Renal pelvis (tissue), 4 donors: ENCODE data around the gene KCTD13. TPM values are rescaled to one million over a fixed set of nuclear protein-coding genes. Genes with fewer than 3 reads are reported as not detected.
"Not testable (repeated sequence)": the region's sequence is repeated elsewhere in the genome, so short reads cannot be mapped to it uniquely, and the experiment has no call there.

Source experiments
- DNase-seq: peaks from one replicate; pipeline ENCODE4 v3.0.0-alpha.2; 2013
- polyA plus RNA-seq, 3 donors: library from polyadenylated mRNA; unstranded; fragments of 120-200 nt; gene quantifications; one replicate each; pipeline ENCODE4 v1.2.1, GENCODE V29; 2013; ENCODE audit not compliant: insufficient read length in 3 of 3

Gene KCTD13
- polyA plus RNA-seq, 3 donors = 14.8 to 30.9 (median 29.4) TPM

- DNase-seq = not testable (repeated sequence)
Measured at GRCh38 chr16:29909851-29910250, 16.2 kb downstream of the KCTD13 start.

GRCh38 chr16:29909391-29909790 lies 16.6 kb downstream of the KCTD13 start:
- no peak for DNase-seq

DNA sequence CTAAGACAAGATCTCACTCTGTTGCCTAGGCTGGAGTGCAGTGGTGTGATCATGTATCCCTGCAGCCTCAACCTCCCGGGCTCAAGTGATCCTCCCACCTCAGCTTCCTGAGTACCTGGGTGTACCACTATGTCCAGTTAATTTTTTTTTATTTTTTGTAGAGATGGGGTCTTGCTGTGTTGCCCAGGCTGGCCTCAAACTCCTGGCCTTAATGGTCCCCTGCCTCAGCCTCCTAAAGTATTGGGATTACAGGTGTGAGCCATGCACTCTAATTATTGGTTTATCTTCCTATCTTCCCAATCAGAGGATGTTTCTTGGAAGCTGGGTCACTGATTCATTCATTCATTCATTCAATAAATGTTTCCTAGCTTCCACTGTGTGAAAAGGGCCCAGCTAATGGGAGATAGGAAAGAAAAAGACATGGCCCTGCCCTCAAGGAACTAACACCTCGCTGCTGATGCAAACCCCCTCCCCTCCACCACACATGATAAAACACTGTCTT lies 17.3 kb downstream of the KCTD13 start:
- no peak for DNase-seq

- DNase-seq = no peak
Measured at GRCh38 chr16:29907973-29908372, 18.1 kb downstream of the KCTD13 start.

DNA sequence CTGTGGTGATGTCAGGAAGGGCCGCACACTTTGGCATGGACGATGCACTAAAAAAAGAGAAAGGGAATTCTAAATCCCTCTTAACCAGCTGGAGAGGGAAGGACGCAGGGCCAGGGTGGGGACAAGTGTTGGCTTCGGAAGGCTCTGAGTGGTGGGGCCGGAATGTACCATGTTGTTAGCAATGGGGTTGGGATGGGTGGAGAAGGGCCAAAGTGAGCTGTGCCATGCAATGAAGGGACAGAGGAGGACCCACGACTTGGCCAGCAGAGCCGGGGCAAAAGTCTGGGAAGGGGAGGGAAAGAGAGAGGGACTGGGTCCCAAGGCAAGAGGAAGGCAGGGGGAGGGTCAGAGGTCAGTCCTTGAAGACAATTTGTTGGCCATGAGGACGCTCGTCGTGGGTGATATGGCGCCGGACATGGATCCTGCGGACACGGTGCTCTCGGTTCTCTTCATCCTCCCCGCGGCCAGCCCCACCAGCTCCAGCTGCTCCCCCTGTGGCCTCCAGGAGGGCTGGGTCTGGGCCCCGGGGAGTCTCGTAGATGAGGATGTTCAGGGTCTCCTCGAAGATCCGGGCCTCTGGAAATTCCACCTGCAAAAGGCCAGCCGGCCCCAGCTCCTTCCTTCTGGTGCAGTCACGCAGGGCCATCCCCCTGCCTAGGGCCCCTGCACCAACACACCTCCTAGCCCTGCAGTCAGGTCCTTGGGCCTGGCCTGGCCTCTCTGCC lies 19.3 kb downstream of the KCTD13 start:
- no peak for DNase-seq

GRCh38 chr16:29905668-29906067 lies 20.4 kb downstream of the KCTD13 start:
- no peak for DNase-seq

GRCh38 chr16:29904947-29905346 lies 21.1 kb downstream of the KCTD13 start:
- DNase-seq = no peak

DNA sequence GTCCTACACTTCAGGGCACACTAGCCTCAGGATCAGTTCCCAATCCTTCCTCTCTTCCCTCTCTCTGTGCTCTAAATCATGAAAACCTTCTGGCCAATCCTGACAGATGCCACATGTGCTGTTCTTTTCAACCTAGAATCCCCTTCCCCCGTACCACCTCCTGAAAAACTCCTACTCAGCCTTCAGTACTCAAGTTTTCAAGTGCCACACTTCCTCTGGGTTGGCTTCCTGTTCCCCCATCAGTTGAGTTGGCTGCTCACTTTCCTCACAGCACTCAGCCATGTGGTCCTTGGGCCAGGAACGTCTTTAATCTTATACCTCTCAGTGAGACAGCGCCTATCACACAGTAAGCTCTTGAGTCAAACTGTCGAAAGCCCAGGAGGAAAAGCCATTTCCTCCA lies 22.4 kb downstream of the KCTD13 start:
- DNase-seq = no peak

- DNase-seq = no peak
Measured at GRCh38 chr16:29901607-29901945, 24.4 kb downstream of the KCTD13 start.

- no peak for DNase-seq
Measured at GRCh38 chr16:29900888-29901606, 25.0 kb downstream of the KCTD13 start.

GRCh38 chr16:29900102-29900887 lies 25.7 kb downstream of the KCTD13 start, which contains the start of gene ASPHD1:
ASPHD1 (plus strand) TSS chr16:29900488; CDS start chr16:29900972, 484 bp downstream.
- peak; percentile 74 for DNase-seq

DNA sequence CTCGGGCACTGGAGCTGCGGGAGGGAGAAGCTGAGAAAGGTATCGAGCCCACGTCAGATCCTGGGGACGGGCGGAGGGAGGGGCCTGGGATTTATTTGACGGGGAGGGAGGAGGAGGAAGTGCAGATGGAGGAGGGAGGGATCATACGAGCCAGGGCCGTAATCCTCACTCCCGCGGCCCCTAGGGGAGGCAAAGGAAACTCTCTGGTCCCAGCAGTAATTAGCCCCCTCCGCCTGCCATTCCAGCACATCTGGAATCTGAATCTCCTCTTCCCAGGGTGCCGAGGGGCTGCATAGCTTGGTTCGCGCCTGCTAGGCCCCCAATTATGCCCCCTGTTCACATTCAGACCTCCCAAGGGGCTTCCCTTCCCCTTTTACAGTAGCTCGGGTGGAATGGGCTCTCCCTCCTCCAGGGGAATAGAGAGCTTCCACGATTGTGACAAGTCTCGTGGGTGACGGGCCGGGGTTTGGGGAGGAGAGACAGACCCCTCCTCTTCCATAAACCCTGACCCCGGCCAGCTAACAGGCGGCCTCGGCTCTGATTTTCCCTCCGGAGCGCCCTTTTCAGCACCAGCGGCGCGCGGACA lies 26.4 kb downstream of the KCTD13 start, which contains the start of gene SEZ6L2:
SEZ6L2 (minus strand) TSS at position 35 of the 586 bp plus-strand sequence. CDS start 531 bp downstream, outside the sequence.
- DNase-seq = peak; percentile 81

DNA sequence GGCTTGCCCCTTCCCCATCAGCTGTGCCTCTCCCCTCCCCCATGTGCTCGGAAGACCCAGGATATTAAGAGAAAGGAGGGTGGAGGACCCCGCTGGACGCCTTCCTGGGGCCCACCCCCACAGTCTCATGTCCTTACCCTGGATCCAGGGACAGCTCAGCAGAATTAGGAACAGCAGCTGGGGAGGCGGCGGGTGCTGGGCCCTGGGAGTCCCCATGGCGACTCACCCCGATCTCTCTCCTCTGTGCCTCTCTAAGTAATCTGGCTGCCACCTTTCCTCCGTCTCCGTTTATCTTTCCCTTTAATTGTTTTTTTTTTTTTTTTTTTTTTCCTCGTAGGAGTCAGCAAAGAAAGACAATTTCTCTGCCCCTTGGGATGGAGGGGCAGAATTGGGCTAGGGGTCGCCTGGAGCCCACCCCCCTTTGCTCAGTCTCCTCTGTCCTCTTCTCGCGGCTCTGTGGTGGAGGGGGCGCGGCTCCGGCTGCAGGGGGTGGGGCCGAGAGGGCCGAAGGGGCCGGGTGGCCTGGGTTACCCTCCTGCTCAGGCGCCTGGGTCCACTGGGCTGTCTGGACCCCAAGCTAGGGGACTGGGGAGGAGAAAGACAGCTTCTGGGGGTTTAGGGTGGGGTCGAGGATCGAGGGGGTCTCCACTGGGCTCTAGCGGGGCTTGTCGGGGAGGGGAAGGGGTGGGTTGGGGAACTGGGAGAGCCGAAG lies 27.1 kb downstream of the KCTD13 start:
- no peak for DNase-seq

GRCh38 chr16:29898135-29898803 lies 27.8 kb downstream of the KCTD13 start:
- DNase-seq = no peak

DNA sequence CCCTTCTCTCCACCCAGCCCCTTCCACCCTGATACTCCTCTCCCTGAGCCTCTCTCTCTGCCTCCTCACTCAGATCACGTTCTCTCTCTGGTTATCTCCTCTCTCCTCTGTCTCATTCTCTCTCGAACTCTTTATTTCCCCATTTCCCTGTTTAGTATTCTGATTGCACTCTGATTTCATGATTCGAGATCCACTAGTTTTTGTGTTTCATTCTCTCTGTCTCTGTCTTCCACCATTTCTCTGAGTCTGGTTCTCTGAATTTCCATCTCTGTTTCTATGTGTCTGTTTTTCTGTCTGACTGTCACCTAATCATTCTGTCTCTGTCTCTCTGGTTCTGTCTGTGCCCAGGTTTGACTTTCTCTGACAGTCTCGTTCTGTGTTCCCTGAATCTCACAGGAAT lies 28.7 kb downstream of the KCTD13 start:
- no peak for DNase-seq

DNA sequence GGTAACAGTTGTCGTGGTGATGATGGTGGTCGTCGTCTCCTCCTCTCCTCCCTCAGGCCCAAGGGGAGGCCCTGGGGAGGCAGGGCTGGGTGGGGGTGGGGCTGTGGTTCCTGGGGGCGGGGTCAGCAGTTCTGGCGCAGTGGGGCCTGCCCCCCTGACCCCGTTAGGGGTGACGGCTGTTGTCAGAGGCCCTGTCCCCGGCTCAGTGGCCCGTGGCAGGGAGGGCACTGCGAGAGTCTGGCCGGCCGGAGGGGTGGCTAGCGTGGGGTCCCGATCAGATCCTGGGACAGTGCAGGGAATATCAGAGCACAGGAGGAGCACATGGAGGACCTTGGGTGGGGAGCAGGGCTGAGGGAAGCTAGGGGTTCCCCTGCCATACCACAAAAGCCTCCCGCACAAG lies 29.2 kb downstream of the KCTD13 start:
- no peak for DNase-seq

DNA sequence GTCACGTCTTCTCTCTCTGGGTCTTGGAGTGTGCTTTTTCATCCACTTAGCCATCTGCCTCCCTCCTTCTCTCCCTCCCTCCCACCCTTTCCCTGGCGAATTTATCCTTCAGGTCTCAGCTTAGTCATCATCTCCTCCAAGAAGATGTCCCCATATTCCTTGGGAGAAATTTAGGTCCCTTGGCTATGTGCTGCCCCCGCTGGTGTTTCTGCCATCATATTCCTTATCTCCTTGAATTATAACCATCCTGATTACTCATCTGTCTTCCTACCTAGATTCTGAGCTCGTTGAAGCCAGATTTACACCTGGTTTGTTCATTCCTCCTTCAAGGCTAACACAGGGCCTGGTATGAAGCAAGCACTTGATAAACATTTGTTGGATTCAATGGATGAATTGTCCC lies 31.7 kb downstream of the KCTD13 start:
- DNase-seq = no peak

DNA sequence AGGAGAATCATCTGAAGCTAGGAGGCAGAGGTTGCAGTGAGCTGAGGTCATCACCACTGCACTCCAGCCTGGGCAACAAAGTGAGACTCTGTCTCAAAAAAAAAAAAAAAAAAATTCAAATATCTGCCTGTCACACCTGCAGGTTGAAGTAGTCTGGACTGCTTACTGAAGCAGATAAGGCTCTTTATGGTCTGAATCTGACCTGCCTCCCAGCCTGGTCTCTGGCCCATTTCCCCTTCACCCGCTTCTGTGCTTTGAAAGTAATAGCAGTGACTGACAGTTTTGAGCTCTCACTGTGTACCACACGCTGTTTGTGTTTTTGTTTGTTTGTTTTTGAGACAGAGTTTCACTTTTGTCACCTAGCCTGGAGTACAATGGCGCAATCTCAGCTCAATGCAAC lies 32.5 kb downstream of the KCTD13 start:
- no peak for DNase-seq

DNA sequence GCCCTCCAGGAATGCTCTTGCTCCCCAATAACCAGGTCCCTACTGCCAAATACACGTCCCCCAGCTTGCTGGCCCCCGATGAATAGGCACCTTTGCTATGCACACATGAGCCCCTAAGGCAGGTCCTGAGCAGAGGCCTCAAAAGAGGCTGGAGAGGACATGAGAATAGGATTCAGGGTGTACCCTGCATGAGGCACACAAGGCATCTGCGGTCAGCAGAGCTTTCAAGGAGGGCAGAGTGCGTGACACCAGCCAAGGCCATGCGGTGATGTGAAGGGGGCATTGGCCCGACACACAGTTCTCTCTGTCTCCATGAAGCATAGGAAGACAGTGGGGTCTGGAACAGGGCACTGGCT lies 33.6 kb downstream of the KCTD13 start:
- no peak for DNase-seq

DNA sequence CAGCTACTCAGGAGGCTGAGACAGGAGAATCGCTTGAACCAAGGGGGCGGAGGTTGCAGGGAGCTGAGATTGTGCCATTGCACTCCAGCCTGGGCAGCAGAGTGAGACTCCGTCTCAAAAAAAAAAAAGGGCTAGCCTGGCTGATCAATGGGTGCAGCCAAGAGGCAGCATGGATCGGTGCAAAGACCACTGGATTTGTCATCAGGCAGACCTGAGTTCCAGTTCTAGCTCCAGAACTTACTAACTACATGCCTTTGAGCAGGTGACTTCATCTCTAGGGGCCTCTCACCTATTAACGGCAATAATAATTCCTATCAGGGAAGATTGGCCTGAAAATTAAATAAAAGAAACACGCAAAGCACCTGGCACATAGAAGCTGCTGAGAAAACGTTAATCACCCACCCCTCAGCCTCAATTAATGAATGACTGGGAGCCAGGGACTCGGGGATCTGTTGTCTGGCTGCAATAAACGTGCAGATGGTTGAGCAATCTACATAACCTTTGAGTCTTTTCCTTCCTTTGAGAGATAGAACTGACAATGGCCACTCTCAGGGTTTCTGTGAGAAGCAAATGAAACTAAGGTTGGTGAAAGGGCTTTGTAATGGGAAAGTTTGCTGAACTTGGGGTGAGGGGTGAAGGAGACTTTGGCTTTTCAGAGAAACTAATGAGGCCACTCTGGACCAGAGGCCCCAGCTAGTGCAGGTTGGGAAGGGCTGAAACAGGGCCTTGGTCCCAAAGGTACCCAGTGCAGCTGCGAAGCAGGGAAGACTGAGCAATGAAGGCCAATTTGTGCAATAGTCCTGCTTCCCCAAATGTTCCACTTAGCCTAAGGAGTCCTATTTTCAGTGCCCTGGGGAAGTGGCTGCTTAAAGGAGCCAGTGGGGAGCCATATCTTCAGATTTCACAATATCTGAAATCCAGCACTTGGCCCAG lies 34.2 kb downstream of the KCTD13 start:
- no peak for DNase-seq
